ENCODE measurements around the gene EFCAB6. TPM values are rescaled to one million over a fixed set of nuclear protein-coding genes. Genes with fewer than 3 reads are reported as not detected.

Gene EFCAB6
- total RNA-seq, 2 experiments from 2014 or later = 0.56 to 0.71 TPM

GRCh38 chr22:43826142-43827002 lies 14.3 kb upstream of the EFCAB6 start:
- H3K4me1 Mint-ChIP-seq = no peaks in the 10 kb centered on the region
- POLR2A ChIA-PET = no interaction called here
- peaks cover 7% of the 10 kb centered on the region for H3K27me3 Mint-ChIP-seq
- intact Hi-C loops (cut with DNase I, micrococcal nuclease) = no loop called here
- CTCF ChIA-PET = interaction anchor here (0.7 kb wide), 1 partner anchor 120 kb away, joined by 3 read pairs; no protein-coding TSS in a partner anchor
- no peaks in the 10 kb centered on the region for H3K36me3 Mint-ChIP-seq (ENCODE audit: low read depth)
- no peak overlapping the region for H3K27ac Mint-ChIP-seq
- no peak for DNase-seq
- no peak overlapping the region for H3K4me3 Mint-ChIP-seq
- no peak for ATAC-seq
- no peaks in the 10 kb centered on the region for H3K9me3 Mint-ChIP-seq (ENCODE audit: low read depth)

GRCh38 chr22:43825651-43826050 lies 13.5 kb upstream of the EFCAB6 start:
- ATAC-seq (no peak), DNase-seq (no peak)
- ChIA-PET CTCF (no interaction called here), POLR2A (no interaction called here)
- intact Hi-C loops (cut with DNase I, micrococcal nuclease) = no loop called here
- peaks cover 11% of the 10 kb centered on the region for H3K27me3 Mint-ChIP-seq
- H3K36me3 Mint-ChIP-seq (ENCODE audit: low read depth) = no peaks in the 10 kb centered on the region
- H3K9me3 Mint-ChIP-seq (ENCODE audit: low read depth) = no peaks in the 10 kb centered on the region
- H3K4me1 Mint-ChIP-seq = no peaks in the 10 kb centered on the region
- no peak overlapping the region for H3K4me3 Mint-ChIP-seq
- no peak overlapping the region for H3K27ac Mint-ChIP-seq

DNA sequence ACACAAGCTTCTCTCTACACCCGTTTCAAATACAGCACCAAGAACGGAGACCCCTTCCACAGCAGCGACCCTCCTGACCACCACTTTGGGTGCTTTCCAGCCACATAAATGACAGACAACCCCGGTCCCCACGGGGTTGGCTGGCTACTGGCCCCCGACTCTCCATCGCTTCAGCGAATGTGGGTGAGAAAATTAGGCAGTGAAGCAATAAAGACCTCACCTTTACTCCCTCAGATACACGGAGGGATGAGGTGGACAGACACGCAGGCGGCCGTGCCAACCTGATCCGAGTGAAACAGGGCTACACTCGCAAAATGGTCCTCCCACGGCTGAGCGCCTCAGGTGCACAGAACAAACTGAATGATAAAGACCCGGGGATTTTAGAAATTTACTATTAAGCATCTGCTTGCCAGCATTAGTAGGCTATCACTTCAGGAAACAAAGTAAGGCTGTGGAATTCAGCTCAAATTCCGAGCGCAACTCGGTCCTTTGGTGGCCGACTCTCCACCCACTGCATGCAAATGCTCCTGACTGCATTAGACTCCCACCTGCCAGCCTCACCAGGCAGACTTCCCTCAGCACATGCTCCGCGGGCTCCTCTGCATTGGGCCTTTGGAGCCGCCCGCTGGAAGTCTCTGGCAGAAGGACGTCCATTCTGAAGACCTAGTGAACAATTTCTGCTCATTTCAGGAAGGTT lies 12.8 kb upstream of the EFCAB6 start:
- CTCF ChIA-PET = no interaction called here
- peaks cover 11% of the 10 kb centered on the region for H3K27me3 Mint-ChIP-seq
- DNase-seq = no peak
- H3K36me3 Mint-ChIP-seq (ENCODE audit: low read depth) = no peaks in the 10 kb centered on the region
- ATAC-seq = no peak
- intact Hi-C loops (cut with DNase I, micrococcal nuclease) = no loop called here
- no peaks in the 10 kb centered on the region for H3K9me3 Mint-ChIP-seq (ENCODE audit: low read depth)
- no peak overlapping the region for H3K27ac Mint-ChIP-seq
- H3K4me1 Mint-ChIP-seq = no peaks in the 10 kb centered on the region
- POLR2A ChIA-PET = no interaction called here
- H3K4me3 Mint-ChIP-seq = no peak overlapping the region

DNA sequence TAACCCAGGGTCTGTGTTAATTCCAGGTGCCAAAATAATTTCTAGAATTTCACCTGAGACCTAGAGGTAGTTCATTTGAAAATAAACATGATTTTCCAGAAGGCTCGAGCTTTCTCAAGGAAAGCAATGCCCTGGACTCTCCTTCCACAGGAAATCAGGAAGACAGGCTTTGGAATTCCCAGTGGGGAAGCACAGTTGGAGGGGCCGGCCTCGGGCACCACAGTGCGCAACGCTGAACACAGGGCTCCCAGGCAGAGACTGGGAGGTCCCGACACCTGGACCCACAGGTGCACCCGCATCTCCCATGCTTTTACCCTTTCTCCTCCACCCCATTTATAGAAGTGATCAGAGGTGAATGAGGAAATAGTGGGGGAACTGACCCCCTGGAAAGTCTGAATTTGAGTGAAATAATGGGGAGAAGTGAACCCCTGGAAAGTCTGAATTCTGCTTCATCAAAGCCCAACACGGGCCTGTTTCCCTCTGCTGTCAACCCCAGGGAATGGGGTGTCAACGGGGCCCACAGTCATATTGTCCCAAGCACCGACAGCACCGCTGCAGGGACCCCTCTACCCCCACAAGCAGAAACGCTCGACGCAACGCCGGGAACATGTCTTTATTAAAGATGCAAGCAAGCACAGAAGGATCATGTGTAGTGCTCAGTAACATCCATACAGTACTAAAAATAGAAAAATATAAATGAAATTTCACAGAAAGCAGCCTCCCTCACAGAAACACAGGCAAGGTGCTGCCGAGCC lies 12.0 kb upstream of the EFCAB6 start:
- POLR2A ChIA-PET = no interaction called here
- Mint-ChIP-seq H3K36me3 (ENCODE audit: low read depth) (no peaks in the 10 kb centered on the region), H3K4me1 (no peaks in the 10 kb centered on the region), H3K27me3 (peaks cover 11% of the 10 kb centered on the region), H3K9me3 (ENCODE audit: low read depth) (no peaks in the 10 kb centered on the region), H3K27ac (no peak overlapping the region), H3K4me3 (no peak overlapping the region)
- ATAC-seq = no peak
- intact Hi-C loops (cut with DNase I, micrococcal nuclease) = no loop called here
- DNase-seq = no peak
- CTCF ChIA-PET = no interaction called here

DNA sequence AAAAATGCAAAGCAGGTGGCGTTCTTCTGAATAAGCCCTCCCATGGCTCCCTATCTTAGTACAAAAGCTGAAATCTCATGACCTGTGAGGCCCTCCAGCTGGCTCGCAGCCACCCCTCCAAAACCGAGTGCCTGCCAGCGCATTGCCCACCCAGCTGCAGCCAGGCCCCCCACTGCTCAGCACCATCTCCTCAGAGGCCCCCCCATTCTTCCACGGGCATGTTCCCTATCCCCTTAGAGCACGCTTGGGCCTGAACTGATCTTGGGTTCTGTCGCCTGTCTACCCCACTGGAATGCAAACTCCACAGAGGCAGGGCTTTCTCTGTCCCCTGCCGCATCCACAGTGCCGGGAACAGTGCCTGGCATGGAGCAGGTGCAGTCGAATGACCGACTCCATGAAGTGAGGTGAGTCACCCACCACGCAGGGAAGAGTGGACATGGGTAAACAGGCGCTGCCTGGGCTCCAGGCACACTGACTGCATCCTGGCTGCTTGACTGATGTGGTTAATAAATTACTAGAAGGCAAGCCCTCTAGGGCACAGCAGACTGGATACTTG lies 11.3 kb upstream of the EFCAB6 start:
- ATAC-seq (no peak), DNase-seq (no peak)
- ChIA-PET CTCF (no interaction called here), POLR2A (no interaction called here)
- no peak overlapping the region for H3K27ac Mint-ChIP-seq
- H3K4me1 Mint-ChIP-seq = no peaks in the 10 kb centered on the region
- H3K4me3 Mint-ChIP-seq = no peak overlapping the region
- H3K36me3 Mint-ChIP-seq (ENCODE audit: low read depth) = no peaks in the 10 kb centered on the region
- no peaks in the 10 kb centered on the region for H3K9me3 Mint-ChIP-seq (ENCODE audit: low read depth)
- peaks cover 11% of the 10 kb centered on the region for H3K27me3 Mint-ChIP-seq
- intact Hi-C loops (cut with DNase I, micrococcal nuclease) = no loop called here

DNA sequence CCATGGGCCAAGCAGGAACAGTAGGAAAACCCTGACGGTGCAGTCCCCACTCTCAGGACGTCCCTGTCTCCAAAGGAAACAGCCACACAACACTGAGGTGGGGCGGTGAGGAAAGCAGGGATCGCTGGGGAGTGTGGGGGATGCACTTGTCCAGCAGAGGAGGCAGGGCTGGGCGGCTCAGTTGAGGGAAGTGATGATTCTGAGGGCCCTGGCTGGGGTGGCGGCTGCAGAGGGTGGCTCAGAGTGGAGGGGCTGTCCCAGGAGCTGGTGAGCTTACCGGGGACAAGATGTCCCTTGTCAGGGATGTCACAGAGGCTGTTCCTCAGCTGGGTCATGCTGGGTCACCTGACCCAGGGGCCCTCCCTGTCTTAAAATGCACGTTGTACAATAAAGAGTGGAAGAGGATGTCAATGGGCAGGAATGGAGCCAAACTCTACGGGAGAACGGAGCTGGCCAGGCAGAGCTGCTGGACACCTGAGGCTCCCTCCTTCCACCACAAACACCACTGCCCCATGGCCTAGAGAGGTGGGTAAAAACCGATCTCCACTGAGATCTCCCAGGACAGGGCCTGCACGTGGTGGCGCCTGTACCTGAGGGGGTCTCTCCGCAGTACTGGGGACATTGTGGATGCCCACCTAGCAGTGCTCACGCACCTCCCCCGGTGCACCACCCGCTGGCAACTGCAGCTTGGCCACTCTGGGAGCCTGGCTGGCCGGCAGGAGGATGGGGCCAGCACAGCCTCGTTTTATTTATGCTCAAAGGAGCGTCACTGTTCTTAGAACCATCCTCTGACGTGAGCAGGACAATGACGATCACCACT lies 9.7 kb upstream of the EFCAB6 start:
- Mint-ChIP-seq H3K27ac (no peak overlapping the region), H3K36me3 (ENCODE audit: low read depth) (no peaks in the 10 kb centered on the region), H3K27me3 (peaks cover 11% of the 10 kb centered on the region), H3K4me1 (no peaks in the 10 kb centered on the region), H3K4me3 (no peak overlapping the region), H3K9me3 (ENCODE audit: low read depth) (no peaks in the 10 kb centered on the region)
- ChIA-PET CTCF (no interaction called here), POLR2A (no interaction called here)
- intact Hi-C loops (cut with DNase I, micrococcal nuclease) = no loop called here
- no peak for DNase-seq
- ATAC-seq = no peak

DNA sequence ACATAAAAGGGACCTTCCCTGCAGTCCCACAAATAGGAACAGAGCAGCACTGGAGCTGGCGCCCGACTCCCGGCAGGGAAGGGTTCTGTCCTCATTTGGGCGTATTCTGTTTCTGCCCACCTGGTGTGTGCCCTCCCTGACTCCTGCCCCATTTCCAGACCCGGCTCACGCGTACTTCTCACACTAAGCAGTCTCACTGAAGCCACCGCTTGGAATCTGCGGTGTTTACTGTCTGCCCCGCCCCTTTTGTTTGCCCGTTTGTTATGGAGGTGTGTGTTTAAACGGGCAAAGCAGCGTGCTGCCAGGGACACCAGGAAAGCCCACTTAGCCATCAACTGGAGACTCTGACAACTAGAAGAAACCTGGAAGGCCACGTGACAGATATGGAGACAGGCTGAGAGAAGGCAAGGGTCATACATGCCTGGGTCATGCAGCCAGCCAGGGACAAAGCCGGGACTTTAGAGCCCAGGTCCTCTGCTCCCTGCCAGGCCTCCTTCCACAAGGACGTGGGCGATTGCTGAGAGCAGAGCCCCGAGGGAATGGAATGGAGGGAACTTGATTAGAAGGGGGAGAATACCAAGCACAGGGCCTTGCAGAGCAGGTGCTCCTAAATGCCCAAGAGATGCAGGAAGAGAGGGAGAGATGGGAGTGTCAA lies 8.7 kb upstream of the EFCAB6 start:
- H3K27me3 Mint-ChIP-seq = peaks cover 11% of the 10 kb centered on the region
- ATAC-seq (no peak), DNase-seq (no peak)
- no peaks in the 10 kb centered on the region for H3K4me1 Mint-ChIP-seq
- H3K36me3 Mint-ChIP-seq (ENCODE audit: low read depth) = no peaks in the 10 kb centered on the region
- intact Hi-C loops (cut with DNase I, micrococcal nuclease) = no loop called here
- POLR2A ChIA-PET = no interaction called here
- H3K9me3 Mint-ChIP-seq (ENCODE audit: low read depth) = no peaks in the 10 kb centered on the region
- H3K4me3 Mint-ChIP-seq = no peak overlapping the region
- no peak overlapping the region for H3K27ac Mint-ChIP-seq
- CTCF ChIA-PET = no interaction called here

DNA sequence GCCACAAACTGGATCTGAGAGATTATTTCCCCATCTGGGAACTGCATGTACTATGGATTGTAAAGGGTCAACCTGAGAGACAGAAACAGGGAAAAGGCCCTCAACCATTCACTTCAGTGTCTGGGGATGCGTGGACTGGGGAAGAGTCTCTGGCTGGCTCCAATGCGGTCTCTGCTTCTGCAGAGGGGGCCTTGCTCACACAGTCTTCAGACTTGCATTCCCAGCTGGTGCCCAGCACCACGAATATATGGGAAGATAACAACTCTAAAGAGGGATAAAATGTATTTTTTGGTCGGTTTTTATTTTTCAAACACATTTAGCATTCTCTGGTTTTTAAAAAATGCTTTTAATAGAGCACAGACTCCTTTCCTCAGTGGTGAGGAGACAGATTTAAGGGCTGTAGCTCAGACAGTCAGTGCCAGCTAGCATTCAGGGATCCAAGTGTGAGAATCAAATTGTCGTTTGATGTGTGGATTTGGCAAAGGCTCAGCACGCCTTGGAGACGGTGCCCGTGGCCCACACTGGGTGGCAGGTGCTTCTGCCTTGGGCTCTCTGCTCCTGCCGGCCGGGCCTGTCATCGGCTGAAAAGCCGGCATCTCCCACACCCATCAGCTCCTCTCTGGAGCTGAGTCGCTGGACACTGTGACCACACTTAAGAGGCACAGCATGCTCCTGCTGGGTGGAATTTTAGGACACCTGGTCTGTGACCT lies 8.0 kb upstream of the EFCAB6 start:
- H3K36me3 Mint-ChIP-seq (ENCODE audit: low read depth) = peaks cover 2% of the 10 kb centered on the region
- ChIA-PET POLR2A (no interaction called here), CTCF (interaction anchor here (0.8 kb wide), 1 partner anchor 65 kb away, joined by 3 read pairs; no protein-coding TSS in a partner anchor)
- no peak overlapping the region for H3K4me3 Mint-ChIP-seq
- peaks cover 10% of the 10 kb centered on the region for H3K27me3 Mint-ChIP-seq
- intact Hi-C loops (cut with DNase I, micrococcal nuclease) = loop anchor here in 1 of 2 experiments (10.0 kb wide), 1 partner anchor 805 kb away; no protein-coding TSS in a partner anchor
- ATAC-seq = no peak
- no peaks in the 10 kb centered on the region for H3K9me3 Mint-ChIP-seq (ENCODE audit: low read depth)
- H3K4me1 Mint-ChIP-seq = no peaks in the 10 kb centered on the region
- DNase-seq = no peak
- no peak overlapping the region for H3K27ac Mint-ChIP-seq

DNA sequence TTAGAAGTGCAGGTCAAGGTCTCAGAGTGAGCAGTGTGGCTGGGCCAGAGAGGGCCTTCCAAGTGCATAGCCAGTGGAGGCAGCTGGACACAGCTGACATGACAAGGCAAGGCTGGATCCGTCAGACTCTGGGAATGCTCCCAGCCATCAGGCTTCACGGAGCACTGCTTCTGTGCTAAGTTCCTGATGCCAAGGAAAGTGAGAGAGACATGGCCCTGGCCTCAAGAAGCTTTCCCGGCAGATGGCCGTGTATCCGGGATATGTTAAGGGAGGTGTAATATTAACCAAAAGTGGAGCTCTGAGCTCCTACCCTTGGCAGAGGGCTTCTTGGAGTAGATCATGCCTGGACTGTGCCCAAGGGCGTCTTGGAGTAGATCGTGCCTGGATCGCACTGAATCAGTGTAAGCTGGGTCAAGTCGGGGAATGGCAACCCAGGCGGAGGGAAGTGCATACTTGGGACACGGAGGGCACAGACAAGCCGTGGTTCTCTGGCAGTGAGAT lies 7.4 kb upstream of the EFCAB6 start:
- ChIA-PET CTCF (interaction anchor here (0.8 kb wide), 1 partner anchor 66 kb away, joined by 3 read pairs; no protein-coding TSS in a partner anchor), POLR2A (no interaction called here)
- H3K4me3 Mint-ChIP-seq = no peak overlapping the region
- H3K27me3 Mint-ChIP-seq = peaks cover 10% of the 10 kb centered on the region
- DNase-seq (no peak), ATAC-seq (no peak)
- H3K36me3 Mint-ChIP-seq (ENCODE audit: low read depth) = peaks cover 6% of the 10 kb centered on the region
- no peaks in the 10 kb centered on the region for H3K9me3 Mint-ChIP-seq (ENCODE audit: low read depth)
- intact Hi-C loops (cut with DNase I, micrococcal nuclease) = loop anchor here in 1 of 2 experiments (10.0 kb wide), 1 partner anchor 805 kb away; no protein-coding TSS in a partner anchor
- H3K4me1 Mint-ChIP-seq = no peaks in the 10 kb centered on the region
- H3K27ac Mint-ChIP-seq = no peak overlapping the region

DNA sequence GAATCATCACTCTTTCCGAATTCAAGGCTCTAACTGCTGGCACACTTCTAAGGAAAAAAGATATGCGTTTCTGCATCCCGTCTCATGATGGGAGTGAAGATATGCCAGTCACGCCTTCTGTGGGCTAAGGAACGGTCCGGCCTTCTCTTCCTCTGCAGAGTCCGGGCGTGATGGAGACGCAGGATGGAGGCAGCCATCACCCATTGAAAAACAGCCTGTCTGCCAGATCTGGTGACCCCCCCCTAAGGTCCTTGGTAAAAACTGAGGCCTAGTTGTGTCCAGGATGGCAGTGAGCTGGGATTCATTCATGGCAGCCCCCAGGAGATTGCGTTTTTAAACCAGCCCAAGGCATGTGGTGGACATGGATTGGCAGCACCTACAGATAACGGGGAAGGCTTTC lies 6.9 kb upstream of the EFCAB6 start:
- no peak for ATAC-seq
- Mint-ChIP-seq H3K36me3 (ENCODE audit: low read depth) (peaks cover 11% of the 10 kb centered on the region), H3K9me3 (ENCODE audit: low read depth) (no peaks in the 10 kb centered on the region), H3K27ac (no peak overlapping the region), H3K27me3 (peaks cover 10% of the 10 kb centered on the region), H3K4me3 (no peak overlapping the region), H3K4me1 (peaks cover 2% of the 10 kb centered on the region)
- CTCF ChIA-PET = interaction anchor here (0.8 kb wide), 1 partner anchor 66 kb away, joined by 3 read pairs; no protein-coding TSS in a partner anchor
- intact Hi-C loops (cut with DNase I, micrococcal nuclease) = loop anchor here in 1 of 2 experiments (10.0 kb wide), 1 partner anchor 806 kb away; no protein-coding TSS in a partner anchor
- POLR2A ChIA-PET = no interaction called here
- DNase-seq = no peak

All from activated CD4-positive, alpha-beta T cell treated with anti-CD3 and anti-CD28 coated beads for 36 hours (primary cell).